SK-N-SH (cell line): ENCODE results near the gene HSD17B1.

Source experiments
- CHD2 ChIP-seq: fragments of 150-350 bp; IDR thresholded peaks from 2 replicates; pipeline ENCODE4 v1.6.1; 2018; ENCODE audit warnings: low read length; ENCODE audit not compliant: partially characterized antibody
- CTCF ChIP-seq: fragments of 200-600 bp; sonication (generic); IDR thresholded peaks from 2 replicates; pipeline ENCODE4 v1.6.1; 2017; ENCODE audit warnings: antibody characterized with exemption, mild to moderate bottlenecking, moderate library complexity
- JUND ChIP-seq: IDR thresholded peaks from 2 replicates; pipeline ENCODE4 v1.4.0; 2012
- SMC3 ChIP-seq: IDR thresholded peaks from 2 replicates; pipeline ENCODE4 v1.6.1; 2012; ENCODE audit warnings: low read depth, low read length, improper control_type of control experiment
- USF1 ChIP-seq: IDR thresholded peaks from 2 replicates; pipeline ENCODE4 v1.4.0; 2012; ENCODE audit warnings: low read depth, borderline replicate concordance
- TF ChIP-seq, protein P1 (sequence below): IDR thresholded peaks from 2 replicates; pipeline ENCODE4 v1.4.0; 2012; ENCODE audit warnings: low read depth
- TF ChIP-seq, protein P2 (sequence below): IDR thresholded peaks from 2 replicates; pipeline ENCODE4 v1.6.1; 2012; ENCODE audit warnings: mild to moderate bottlenecking, low read depth, low read length, moderate library complexity

DNA sequence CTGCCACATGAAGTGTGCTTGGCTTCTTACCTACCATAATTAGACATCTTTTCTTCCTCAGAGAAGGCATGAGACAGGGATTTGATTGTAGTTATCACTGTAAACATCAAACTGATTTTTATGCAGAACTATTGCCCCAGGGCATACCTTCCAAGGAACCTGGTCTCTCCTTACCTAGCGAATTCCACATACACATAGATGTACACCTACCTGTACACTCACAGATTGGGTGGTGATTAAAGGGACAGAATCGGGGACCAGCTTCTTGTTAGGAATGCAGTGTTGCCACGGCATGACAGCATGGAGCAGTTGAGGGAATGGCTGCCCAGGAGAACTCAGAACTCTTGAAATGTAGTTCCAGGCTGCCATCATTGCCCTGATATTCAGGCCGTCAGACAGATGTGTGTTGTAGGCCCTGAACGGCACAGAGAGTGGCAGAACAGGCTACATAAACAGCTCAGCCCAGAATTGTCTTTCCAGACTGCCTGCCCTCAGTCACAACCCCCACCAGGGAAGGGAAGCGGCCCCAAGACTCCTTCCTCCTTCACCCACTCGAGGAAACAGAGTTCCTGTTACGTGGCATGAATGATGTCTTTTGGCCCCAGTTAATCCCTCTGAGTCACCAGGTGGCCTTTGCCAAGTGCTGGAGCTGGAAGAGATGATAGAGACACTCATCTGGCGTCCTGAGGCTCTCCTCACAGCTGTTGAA, 34.5 kb upstream of the HSD17B1 start:
- no peak for TF ChIP-seq CTCF
- TF ChIP-seq USF1 = no peak
- no peak for TF ChIP-seq SMC3
- TF ChIP-seq CHD2 = no peak
- peak; percentile 96; the same call in 1 of the 2 replicates for TF ChIP-seq JUND
- TF ChIP-seq, protein P1, sequence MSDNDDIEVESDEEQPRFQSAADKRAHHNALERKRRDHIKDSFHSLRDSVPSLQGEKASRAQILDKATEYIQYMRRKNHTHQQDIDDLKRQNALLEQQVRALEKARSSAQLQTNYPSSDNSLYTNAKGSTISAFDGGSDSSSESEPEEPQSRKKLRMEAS = peak; percentile 86
- TF ChIP-seq, protein P2, sequence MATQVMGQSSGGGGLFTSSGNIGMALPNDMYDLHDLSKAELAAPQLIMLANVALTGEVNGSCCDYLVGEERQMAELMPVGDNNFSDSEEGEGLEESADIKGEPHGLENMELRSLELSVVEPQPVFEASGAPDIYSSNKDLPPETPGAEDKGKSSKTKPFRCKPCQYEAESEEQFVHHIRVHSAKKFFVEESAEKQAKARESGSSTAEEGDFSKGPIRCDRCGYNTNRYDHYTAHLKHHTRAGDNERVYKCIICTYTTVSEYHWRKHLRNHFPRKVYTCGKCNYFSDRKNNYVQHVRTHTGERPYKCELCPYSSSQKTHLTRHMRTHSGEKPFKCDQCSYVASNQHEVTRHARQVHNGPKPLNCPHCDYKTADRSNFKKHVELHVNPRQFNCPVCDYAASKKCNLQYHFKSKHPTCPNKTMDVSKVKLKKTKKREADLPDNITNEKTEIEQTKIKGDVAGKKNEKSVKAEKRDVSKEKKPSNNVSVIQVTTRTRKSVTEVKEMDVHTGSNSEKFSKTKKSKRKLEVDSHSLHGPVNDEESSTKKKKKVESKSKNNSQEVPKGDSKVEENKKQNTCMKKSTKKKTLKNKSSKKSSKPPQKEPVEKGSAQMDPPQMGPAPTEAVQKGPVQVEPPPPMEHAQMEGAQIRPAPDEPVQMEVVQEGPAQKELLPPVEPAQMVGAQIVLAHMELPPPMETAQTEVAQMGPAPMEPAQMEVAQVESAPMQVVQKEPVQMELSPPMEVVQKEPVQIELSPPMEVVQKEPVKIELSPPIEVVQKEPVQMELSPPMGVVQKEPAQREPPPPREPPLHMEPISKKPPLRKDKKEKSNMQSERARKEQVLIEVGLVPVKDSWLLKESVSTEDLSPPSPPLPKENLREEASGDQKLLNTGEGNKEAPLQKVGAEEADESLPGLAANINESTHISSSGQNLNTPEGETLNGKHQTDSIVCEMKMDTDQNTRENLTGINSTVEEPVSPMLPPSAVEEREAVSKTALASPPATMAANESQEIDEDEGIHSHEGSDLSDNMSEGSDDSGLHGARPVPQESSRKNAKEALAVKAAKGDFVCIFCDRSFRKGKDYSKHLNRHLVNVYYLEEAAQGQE = no peak; the same call in 1 of the 2 replicates
